Right lobe of liver (tissue), 6 donors: ENCODE results near the gene CLDN22. TPM values are rescaled to one million over a fixed set of nuclear protein-coding genes. Genes with fewer than 3 reads are reported as not detected.

Experiments used
- ATAC-seq, 4 donors: fragments of 200-7000 bp; cut with Tn5 transposase; one replicate each; pipeline ENCODE4 v1.9.1; 2020; ENCODE audit warnings: mild to moderate bottlenecking in 4 of 4, moderate library complexity in 4 of 4
- DNase-seq, 3 donors: peaks; one replicate each; pipeline ENCODE4 v3.0.0-alpha.2; 2020
- H3K27ac ChIP-seq, 3 donors: fragments of 200-600 bp; one replicate each; pipeline ENCODE4 v1.8.0; 2022
- H3K27me3 ChIP-seq, 2 donors: fragments of 200-600 bp; one replicate each; pipeline ENCODE4 v1.8.0; 2022
- H3K36me3 ChIP-seq, 4 donors: fragments of 200-600 bp; sonication (generic) in 1 of 4; one replicate each; pipeline versions ENCODE4 v1.5.1 to v1.8.0; 2017 to 2022; ENCODE audit warnings: control low read depth in 1 of 4
- H3K4me1 ChIP-seq, 4 donors: fragments of 200-600 bp; sonication (generic) in 1 of 4; one replicate each; pipeline versions ENCODE4 v1.5.1 to v1.8.0; 2017 to 2022; ENCODE audit warnings: control low read depth in 1 of 4
- H3K4me3 ChIP-seq, 3 donors: fragments of 200-600 bp; one replicate each; pipeline ENCODE4 v1.8.0; 2022
- H3K9me3 ChIP-seq, 4 donors: fragments of 200-600 bp; sonication (generic) in 1 of 4; one replicate each; pipeline versions ENCODE4 v1.5.1 to v1.8.0; 2017 to 2022; ENCODE audit warnings: control low read depth in 1 of 4
- POLR2A ChIP-seq: fragments of 450-650 bp; IDR thresholded peaks from one replicate; pipeline ENCODE4 v1.6.1; 2017; ENCODE audit warnings: antibody characterized with exemption, mild to moderate bottlenecking
- WGBS: methylation state at CpG from one replicate; pipeline ENCODE4 v1.1.6; 2018; ENCODE audit warnings: low coverage, low lambda C conversion rate; ENCODE audit not compliant: insufficient coverage; ENCODE audit errors: missing lambda C conversion rate; 5-methylcytosine and 5-hydroxymethylcytosine counted together
- intact Hi-C, 2 donors: fragments of 100-400 bp; cut with DNase I; formaldehyde crosslinking; loops; one replicate each; pipeline versions ENCODE4 v1.11.2 to v1.14.1; 2022
- total RNA-seq, 6 experiments: library from RNA; depleted of rRNA in 2 of 6; stranded (reverse); fragments of >200 nt in 2 of 6; fragmentation: NEBNext Ultra II Directional in 3 of 6; extraction: Animal tissue kit (Norgen Biotek cat#: 25700) in 3 of 6; gene quantifications; one replicate each; pipeline versions ENCODE4 v1.1.0 to v1.2.4, GENCODE V29; 2016 to 2023
- TF ChIP-seq, protein P1 (sequence below), 4 donors: fragments of 200-600 bp in 3 of 4; fragments of 450-650 bp in 1 of 4; IDR thresholded peaks; one replicate each; pipeline versions ENCODE4 v1.5.1 to v1.8.0; 2016 to 2022; ENCODE audit warnings: antibody characterized with exemption in 4 of 4, mild to moderate bottlenecking in 2 of 4
- donor health status: DM: no; HTN: yes; CAD: no.
- donor health status: DM: no; HTN: no; CAD: no.
- donor health status: DM: no; HTN: no; CAD: no.
- donor health status: DM: no; HTN: yes; CAD: no.
- donor health status: DM: no; HTN: yes; CAD: no.

CLDN22 gene
- total RNA-seq, 6 experiments from 2014 or later = not detected

DNA sequence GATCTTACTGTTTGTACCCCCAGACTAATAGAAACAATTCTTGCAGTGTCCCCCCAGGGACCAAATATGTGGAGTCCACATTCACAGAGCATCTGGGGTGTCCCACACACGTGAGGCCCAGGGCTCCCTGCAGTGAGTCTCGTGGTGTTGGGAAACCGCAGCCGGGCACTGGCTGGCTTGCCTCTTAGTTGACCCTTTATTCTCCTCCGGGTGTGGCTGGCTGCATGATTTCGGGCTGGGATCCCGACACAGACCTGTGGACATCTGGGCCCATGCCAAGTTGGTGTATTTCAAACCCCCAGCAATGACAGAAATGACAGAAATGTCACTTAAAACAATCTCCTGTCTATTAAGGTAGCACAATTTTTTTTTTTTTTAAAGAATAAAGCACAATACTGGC lies 17.8 kb upstream of the CLDN22 start:
- H3K4me1 ChIP-seq = no peaks in the 10 kb centered on the region
- H3K4me3 ChIP-seq = no peak overlapping the region
- no peaks in the 10 kb centered on the region for H3K36me3 ChIP-seq
- H3K9me3 ChIP-seq = no peaks in the 10 kb centered on the region
- ATAC-seq (no peak), DNase-seq (peak in 1 of 3 donors; percentile 45)
- no peaks in the 10 kb centered on the region for H3K27me3 ChIP-seq
- H3K27ac ChIP-seq = no peak overlapping the region
- WGBS = 100% methylated on average over 2 of the region's 7 CpGs
- no peak for TF ChIP-seq POLR2A
- TF ChIP-seq, protein P1, sequence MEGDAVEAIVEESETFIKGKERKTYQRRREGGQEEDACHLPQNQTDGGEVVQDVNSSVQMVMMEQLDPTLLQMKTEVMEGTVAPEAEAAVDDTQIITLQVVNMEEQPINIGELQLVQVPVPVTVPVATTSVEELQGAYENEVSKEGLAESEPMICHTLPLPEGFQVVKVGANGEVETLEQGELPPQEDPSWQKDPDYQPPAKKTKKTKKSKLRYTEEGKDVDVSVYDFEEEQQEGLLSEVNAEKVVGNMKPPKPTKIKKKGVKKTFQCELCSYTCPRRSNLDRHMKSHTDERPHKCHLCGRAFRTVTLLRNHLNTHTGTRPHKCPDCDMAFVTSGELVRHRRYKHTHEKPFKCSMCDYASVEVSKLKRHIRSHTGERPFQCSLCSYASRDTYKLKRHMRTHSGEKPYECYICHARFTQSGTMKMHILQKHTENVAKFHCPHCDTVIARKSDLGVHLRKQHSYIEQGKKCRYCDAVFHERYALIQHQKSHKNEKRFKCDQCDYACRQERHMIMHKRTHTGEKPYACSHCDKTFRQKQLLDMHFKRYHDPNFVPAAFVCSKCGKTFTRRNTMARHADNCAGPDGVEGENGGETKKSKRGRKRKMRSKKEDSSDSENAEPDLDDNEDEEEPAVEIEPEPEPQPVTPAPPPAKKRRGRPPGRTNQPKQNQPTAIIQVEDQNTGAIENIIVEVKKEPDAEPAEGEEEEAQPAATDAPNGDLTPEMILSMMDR (IDR thresholded peaks at IDR 0.05) = no peak
- intact Hi-C loops = no loop called here

DNA sequence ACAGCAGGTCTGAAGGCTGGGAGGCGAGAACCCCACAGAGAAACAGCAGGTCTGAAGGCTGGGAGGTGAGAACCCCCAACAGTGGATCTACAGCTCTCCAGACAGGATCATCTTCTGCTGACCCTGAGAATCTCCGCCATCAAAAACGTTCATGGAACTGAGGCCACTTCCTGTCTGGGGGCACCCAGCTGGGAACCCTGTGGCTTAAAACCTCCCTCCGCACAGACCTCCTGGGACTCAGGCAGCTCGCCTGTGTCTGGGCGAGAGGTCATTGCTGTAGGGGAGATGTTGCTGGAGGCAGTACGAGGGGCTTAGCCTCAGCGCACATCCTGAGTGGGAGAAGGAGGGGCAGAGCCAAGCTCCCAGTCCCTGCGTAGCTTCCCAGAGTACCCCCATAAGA lies 17.3 kb upstream of the CLDN22 start:
- DNase-seq (peak in 1 of 3 donors; percentile 41), ATAC-seq (no peak)
- no peaks in the 10 kb centered on the region for H3K27me3 ChIP-seq
- WGBS = 78% methylated on average over 4 of the region's 9 CpGs
- H3K36me3 ChIP-seq = no peaks in the 10 kb centered on the region
- no peak for TF ChIP-seq POLR2A
- TF ChIP-seq, protein P1 (IDR thresholded peaks at IDR 0.05) = no peak
- no peak overlapping the region for H3K27ac ChIP-seq
- intact Hi-C loops = no loop called here
- H3K9me3 ChIP-seq = no peaks in the 10 kb centered on the region
- H3K4me3 ChIP-seq = no peak overlapping the region
- no peaks in the 10 kb centered on the region for H3K4me1 ChIP-seq

DNA sequence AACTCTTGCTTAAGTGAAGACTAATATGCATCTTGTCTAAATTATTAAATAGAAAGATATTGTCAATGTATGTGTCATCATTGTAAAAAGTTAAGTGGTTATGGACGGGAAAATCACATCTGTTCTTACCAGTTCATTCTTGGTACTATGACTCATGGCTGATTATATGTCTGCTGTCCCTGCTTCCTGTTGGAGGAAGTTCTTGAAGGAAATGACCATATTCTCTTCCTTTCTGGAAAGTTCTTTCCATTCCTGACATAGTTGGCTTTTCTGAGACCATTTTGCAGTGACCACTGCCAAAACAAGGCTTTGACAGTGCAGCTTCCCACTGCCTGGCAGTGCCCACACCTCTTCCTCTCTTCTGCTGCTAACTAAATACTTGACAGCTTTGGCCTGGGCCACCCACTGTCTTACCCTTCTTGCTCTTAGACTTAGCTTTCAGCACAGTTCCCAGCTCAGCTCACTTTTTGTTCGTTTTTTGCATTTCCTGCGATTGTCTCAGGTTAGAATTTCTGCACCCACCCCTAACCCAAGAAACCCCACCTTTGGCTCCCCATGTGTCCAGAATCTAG lies 15.4 kb upstream of the CLDN22 start:
- WGBS = 76% methylated on average over 3 of the region's 3 CpGs
- H3K27ac ChIP-seq = no peak overlapping the region
- ATAC-seq (peak in 2 of 4 donors; percentile 46 to 58), DNase-seq (peak in 1 of 3 donors; percentile 18)
- H3K27me3 ChIP-seq = no peaks in the 10 kb centered on the region
- no peaks in the 10 kb centered on the region for H3K36me3 ChIP-seq
- no peak overlapping the region for H3K4me3 ChIP-seq
- intact Hi-C loops = no loop called here
- no peaks in the 10 kb centered on the region for H3K4me1 ChIP-seq
- TF ChIP-seq, protein P1 (IDR thresholded peaks at IDR 0.05) = no peak
- TF ChIP-seq POLR2A = no peak
- no peaks in the 10 kb centered on the region for H3K9me3 ChIP-seq

DNA sequence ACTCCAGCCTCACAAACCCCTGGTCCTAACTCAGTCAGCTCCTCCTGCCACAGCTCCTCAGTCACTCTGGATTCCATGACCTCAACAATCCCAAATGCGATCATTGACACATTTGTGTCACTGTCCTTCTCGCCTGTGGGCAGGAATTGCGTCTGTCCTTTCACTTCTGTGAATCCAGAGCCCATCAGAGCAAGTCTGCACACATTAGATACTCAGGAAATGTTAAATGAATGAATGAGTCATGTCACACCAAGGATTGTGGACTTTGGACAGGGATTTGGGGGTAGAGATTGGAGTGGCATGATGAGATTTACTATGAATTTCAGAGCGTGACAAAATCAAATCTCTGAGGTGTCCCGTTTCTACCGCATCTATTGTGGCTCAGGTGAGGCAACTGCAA lies 13.9 kb upstream of the CLDN22 start:
- no peak for DNase-seq
- H3K4me1 ChIP-seq = no peaks in the 10 kb centered on the region
- no peaks in the 10 kb centered on the region for H3K9me3 ChIP-seq
- intact Hi-C loops = no loop called here
- no peaks in the 10 kb centered on the region for H3K27me3 ChIP-seq
- H3K4me3 ChIP-seq = no peak overlapping the region
- H3K36me3 ChIP-seq = no peaks in the 10 kb centered on the region
- ATAC-seq = peak in 1 of 4 donors; percentile 89
- WGBS = 33% methylated on average over 6 of the region's 6 CpGs
- H3K27ac ChIP-seq = no peak overlapping the region
- no peak for TF ChIP-seq POLR2A
- TF ChIP-seq, protein P1 (IDR thresholded peaks at IDR 0.05) = no peak

DNA sequence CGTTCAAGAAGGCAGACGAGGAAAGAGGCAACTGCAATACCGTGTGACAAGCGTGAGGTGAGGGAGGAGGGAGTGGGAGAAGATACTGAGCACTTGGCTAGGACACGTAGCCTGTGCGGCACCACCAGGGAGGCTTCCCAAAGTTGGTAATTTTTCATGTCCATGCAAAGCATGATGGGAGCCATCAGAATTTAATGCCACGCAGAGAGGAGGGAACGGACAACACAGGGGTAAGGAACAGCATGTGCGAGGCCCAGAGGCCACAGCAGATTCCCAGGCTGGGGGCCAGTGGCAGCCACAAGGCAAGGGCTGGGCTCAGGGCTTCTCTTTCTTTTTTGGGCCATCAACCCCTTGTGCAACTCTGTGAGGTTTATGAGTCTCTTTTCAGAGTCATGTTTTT lies 13.1 kb upstream of the CLDN22 start:
- WGBS = 88% methylated on average over 9 of the region's 9 CpGs
- no peak overlapping the region for H3K27ac ChIP-seq
- no peaks in the 10 kb centered on the region for H3K4me1 ChIP-seq
- H3K36me3 ChIP-seq = no peaks in the 10 kb centered on the region
- no peaks in the 10 kb centered on the region for H3K27me3 ChIP-seq
- DNase-seq (no peak), ATAC-seq (no peak)
- TF ChIP-seq POLR2A = no peak
- TF ChIP-seq, protein P1 (IDR thresholded peaks at IDR 0.05) = no peak
- H3K4me3 ChIP-seq = no peak overlapping the region
- no peaks in the 10 kb centered on the region for H3K9me3 ChIP-seq
- intact Hi-C loops = no loop called here
